Mesenchymal stem cell (in vitro differentiated cells and primary cell): ENCODE results near the gene CENPA.
"Not testable (repeated sequence)": the region's sequence is repeated elsewhere in the genome, so short reads cannot be mapped to it uniquely, and the experiment has no call there.

Experiments used
- DNase-seq: peaks from one replicate; pipeline ENCODE4 v3.0.0-alpha.2; 2013
- H2AFZ ChIP-seq: one replicate; pipeline ENCODE4 v1.6.1; 2013; ENCODE audit warnings: low read depth, mild to moderate bottlenecking, control low read depth, inconsistent platforms, low read length, moderate library complexity
- H2AK5ac ChIP-seq: 2 replicates; pipeline ENCODE4 v1.6.1; 2013; ENCODE audit warnings: low read length, moderate library complexity, mild to moderate bottlenecking, inconsistent platforms; ENCODE audit not compliant: severe bottlenecking
- H2BK120ac ChIP-seq: one replicate; pipeline ENCODE4 v1.6.1; 2013; ENCODE audit warnings: low read depth, mild to moderate bottlenecking, inconsistent platforms, low read length, moderate library complexity
- H2BK12ac ChIP-seq, 2 experiments: one replicate each; pipeline ENCODE4 v1.6.1; 2013; ENCODE audit warnings: inconsistent platforms in 2 of 2, low read length in 2 of 2, mild to moderate bottlenecking in 2 of 2, moderate library complexity in 2 of 2, control low read depth in 1 of 2
- H2BK15ac ChIP-seq: one replicate; pipeline ENCODE4 v1.6.1; 2013; ENCODE audit warnings: mild to moderate bottlenecking, low read depth, inconsistent platforms; ENCODE audit not compliant: poor library complexity, severe bottlenecking
- H2BK5ac ChIP-seq: 2 replicates; pipeline ENCODE4 v1.6.1; 2013; ENCODE audit warnings: low read depth, mild to moderate bottlenecking, low read length, control low read depth, inconsistent platforms; ENCODE audit not compliant: poor library complexity, severe bottlenecking
- H3K14ac ChIP-seq, 2 experiments: one replicate each; pipeline ENCODE4 v1.6.1; 2013; ENCODE audit warnings: inconsistent platforms in 2 of 2, low read length in 2 of 2, control low read depth in 1 of 2, mild to moderate bottlenecking in 1 of 2, moderate library complexity in 1 of 2
- H3K18ac ChIP-seq, 2 experiments: one replicate each; pipeline ENCODE4 v1.6.1; 2013; ENCODE audit warnings: inconsistent platforms in 2 of 2, low read length in 2 of 2, control low read depth in 1 of 2, low read depth in 1 of 2, mild to moderate bottlenecking in 1 of 2
- H3K23ac ChIP-seq, 2 experiments: one replicate each; pipeline ENCODE4 v1.6.1; 2013; ENCODE audit warnings: inconsistent platforms in 2 of 2, low read length in 2 of 2, mild to moderate bottlenecking in 2 of 2, moderate library complexity in 2 of 2, control low read depth in 1 of 2
- H3K27ac ChIP-seq: 2 replicates; pipeline ENCODE4 v1.5.1; 2013; ENCODE audit warnings: mild to moderate bottlenecking, moderate library complexity, low read length, control low read depth, inconsistent platforms; ENCODE audit not compliant: poor library complexity, severe bottlenecking
- H3K27me3 ChIP-seq, 2 experiments: 2 replicates each; pipeline versions ENCODE4 v1.6.1 to v1.7.0; 2013; ENCODE audit warnings: low read length in 2 of 2, mild to moderate bottlenecking in 2 of 2, moderate library complexity in 2 of 2, control low read depth in 1 of 2, inconsistent platforms in 1 of 2; ENCODE audit not compliant: control insufficient read depth in 1 of 2, insufficient read depth in 1 of 2
- H3K36me3 ChIP-seq, 2 experiments: 2 replicates each; pipeline versions ENCODE4 v1.6.1 to v1.7.0; 2013; ENCODE audit warnings: low read length in 2 of 2, control low read depth in 1 of 2, inconsistent platforms in 1 of 2, low read depth in 1 of 2, mild to moderate bottlenecking in 1 of 2; ENCODE audit not compliant: insufficient read depth in 2 of 2, control insufficient read depth in 1 of 2
- H3K4ac ChIP-seq, 2 experiments: one replicate each; pipeline ENCODE4 v1.6.1; 2013; ENCODE audit warnings: inconsistent platforms in 2 of 2, low read length in 2 of 2, mild to moderate bottlenecking in 2 of 2, moderate library complexity in 2 of 2, control low read depth in 1 of 2, low read depth in 1 of 2
- H3K4me1 ChIP-seq: 2 replicates; pipeline ENCODE4 v1.6.1; 2013; ENCODE audit warnings: low read depth, low read length, control low read depth; ENCODE audit not compliant: control insufficient read depth, insufficient read depth
- H3K4me2 ChIP-seq: 2 replicates; pipeline ENCODE4 v1.6.1; 2013; ENCODE audit warnings: low read length, mild to moderate bottlenecking, inconsistent platforms; ENCODE audit not compliant: poor library complexity, severe bottlenecking
- H3K4me3 ChIP-seq, 2 experiments: 2 replicates each; pipeline versions ENCODE4 v1.5.1 to v1.7.0; 2013; ENCODE audit warnings: low read length in 2 of 2, mild to moderate bottlenecking in 2 of 2, control low read depth in 1 of 2, low read depth in 1 of 2; ENCODE audit not compliant: insufficient read depth in 1 of 2
- H3K79me1 ChIP-seq: replicated peaks from 2 replicates; pipeline ENCODE4 v1.6.1; 2013; ENCODE audit warnings: mild to moderate bottlenecking, control low read depth, low read length, inconsistent platforms; ENCODE audit not compliant: poor library complexity, severe bottlenecking
- H3K9ac ChIP-seq: 2 replicates; pipeline ENCODE4 v1.7.0; 2013; ENCODE audit warnings: mild to moderate bottlenecking, low read length, moderate library complexity
- H3K9me3 ChIP-seq: 2 replicates; pipeline ENCODE4 v1.7.0; 2013; ENCODE audit warnings: mild to moderate bottlenecking, low read length; ENCODE audit not compliant: control insufficient read depth
- H4K8ac ChIP-seq: one replicate; pipeline ENCODE4 v1.6.1; 2013; ENCODE audit warnings: inconsistent platforms, mild to moderate bottlenecking, low read length, moderate library complexity
- H4K91ac ChIP-seq: one replicate; pipeline ENCODE4 v1.6.1; 2013; ENCODE audit warnings: mild to moderate bottlenecking, low read length, inconsistent platforms
- WGBS: methylation state at CpG from one replicate; pipeline ENCODE4 v1.1.7; 2013; ENCODE audit warnings: mixed read lengths; 5-methylcytosine and 5-hydroxymethylcytosine counted together

The CENPA gene

GRCh38 chr2:26760991-26761390 lies 24.9 kb upstream of the CENPA start:
- DNase-seq, H3K9me3 ChIP-seq, H2AK5ac ChIP-seq, H3K23ac ChIP-seq, H2BK12ac ChIP-seq, H3K4ac ChIP-seq, H4K8ac ChIP-seq, H2BK5ac ChIP-seq, H3K27ac ChIP-seq, H3K4me2 ChIP-seq, H3K14ac ChIP-seq, H2AFZ ChIP-seq, H3K36me3 ChIP-seq, H3K18ac ChIP-seq, H2BK120ac ChIP-seq, H3K27me3 ChIP-seq, H2BK15ac ChIP-seq, H4K91ac ChIP-seq, H3K4me3 ChIP-seq, H3K79me1 ChIP-seq, H3K9ac ChIP-seq: not testable (repeated sequence)
- H3K4me1 ChIP-seq: peaks cover 23% of the 10 kb centered on the region
- WGBS: 94% methylated on average over 10 of the region's 10 CpGs

DNA sequence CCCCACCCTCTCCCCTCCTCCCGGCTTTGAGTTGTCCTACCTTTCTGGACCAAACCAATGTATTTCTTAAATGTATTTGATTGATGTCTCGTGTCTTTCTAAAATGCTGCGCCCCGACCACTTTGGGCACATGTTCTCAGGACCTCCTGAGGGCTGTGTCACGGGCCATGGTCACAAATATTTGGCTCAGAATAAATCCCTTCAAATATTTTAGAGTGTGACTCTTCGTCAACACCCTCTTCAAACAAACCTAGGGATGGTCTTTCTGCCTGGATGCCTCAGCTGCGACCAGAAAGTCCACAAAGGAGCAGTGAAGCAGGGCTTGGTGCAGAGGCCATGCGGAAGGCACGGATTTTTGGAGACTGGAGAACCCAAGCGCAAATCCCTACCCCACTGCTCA lies 22.8 kb upstream of the CENPA start:
- Histone ChIP-seq H3K9me3 (no peaks in the 10 kb centered on the region), H4K8ac (no peak overlapping the region), H3K79me1 (peaks cover 9% of the 10 kb centered on the region), H3K36me3 (peaks cover 3% of the 10 kb centered on the region in 2 experiments), H4K91ac (no peak overlapping the region), H3K4me3 (no peak overlapping the region), H2BK12ac (peak overlapping the region in 1 of 2 experiments; percentile 56), H2BK5ac (no peak overlapping the region), H3K9ac (no peak overlapping the region), H2BK15ac (no peak overlapping the region), H3K23ac (no peak overlapping the region), H3K18ac (no peak overlapping the region), H2AK5ac (peak overlapping the region; percentile 93), H3K4ac (no peak overlapping the region), H3K27me3 (no peaks in the 10 kb centered on the region), H3K14ac (no peak overlapping the region), H3K27ac (no peak overlapping the region), H2AFZ (no peak overlapping the region), H3K4me2 (no peak overlapping the region), H3K4me1 (peaks cover 37% of the 10 kb centered on the region), H2BK120ac (no peak overlapping the region)
- DNase-seq: no peak
- WGBS: 98% methylated on average over 10 of the region's 10 CpGs

DNA sequence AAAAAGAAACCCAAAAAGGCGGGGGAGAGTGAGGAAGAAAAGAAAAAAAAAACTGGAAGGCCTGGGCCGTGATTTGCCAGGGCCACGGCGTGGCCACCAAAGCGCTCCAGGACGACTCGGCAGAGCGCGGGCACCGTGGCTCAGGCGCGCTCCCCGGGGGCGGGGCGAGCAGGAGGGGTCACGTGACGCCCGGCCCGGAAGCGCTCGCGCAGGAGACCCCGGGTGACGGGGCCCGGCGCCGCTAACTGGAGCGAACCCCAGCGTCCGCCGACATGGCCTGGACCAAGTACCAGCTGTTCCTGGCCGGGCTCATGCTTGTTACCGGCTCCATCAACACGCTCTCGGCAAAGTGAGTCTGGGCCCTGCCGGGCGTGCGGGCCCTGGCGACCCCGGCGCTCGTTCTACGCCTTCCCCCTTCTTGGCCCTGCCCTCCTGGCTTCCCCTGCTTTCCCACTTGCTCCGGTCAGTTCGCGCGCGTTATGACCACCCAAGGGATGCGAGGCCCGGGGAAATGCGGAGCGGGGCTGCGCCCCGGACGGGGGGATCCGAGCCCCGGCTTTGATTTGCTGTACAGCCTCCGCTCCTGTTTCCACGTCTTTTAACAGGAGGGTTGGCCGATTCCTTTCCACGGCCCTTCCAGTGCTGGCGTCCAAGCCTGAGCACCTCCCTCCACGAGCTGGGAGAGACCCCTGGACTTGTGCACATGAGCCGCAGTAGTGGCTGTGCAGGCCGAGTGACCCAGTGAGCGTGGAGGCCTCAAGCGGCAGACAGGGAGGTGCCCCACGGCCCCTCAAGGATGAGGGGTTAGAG lies 21.6 kb upstream of the CENPA start, which contains the start of gene SLC35F6:
Gene SLC35F6 (plus strand): TSS at position 207 of the 810 bp plus-strand sequence. CDS start 66 bp downstream, at position 273.
- Histone ChIP-seq H2BK15ac (peak within 1 kb of the TSS; percentile 86), H2AFZ (peak within 1 kb of the TSS; percentile 29), H3K4me1 (peaks cover 37% of the 10 kb centered on the region), H3K27ac (peak within 1 kb of the TSS; percentile 55), H3K4me3 (peak within 1 kb of the TSS; percentile 91 to 96), H2BK120ac (peak within 1 kb of the TSS; percentile 96), H2BK12ac (peak within 1 kb of the TSS; percentile 70 to 89), H4K8ac (peak within 1 kb of the TSS; percentile 95), H3K9ac (peak within 1 kb of the TSS; percentile 98), H4K91ac (peak within 1 kb of the TSS; percentile 88), H3K4me2 (peak within 1 kb of the TSS; percentile 92), H3K36me3 (peaks cover 4 to 11% of the 10 kb centered on the region in 2 experiments), H3K4ac (peak within 1 kb of the TSS; percentile 95 to 99), H3K18ac (peak within 1 kb of the TSS; percentile 99 to 100), H3K9me3 (no peaks in the 10 kb centered on the region), H3K27me3 (no peaks in the 10 kb centered on the region), H3K23ac (peak within 1 kb of the TSS in 1 of 2 experiments; percentile 98), H3K14ac (peak within 1 kb of the TSS; percentile 62 to 97), H3K79me1 (peaks cover 14% of the 10 kb centered on the region), H2AK5ac (peak within 1 kb of the TSS; percentile 93), H2BK5ac (no peak within 1 kb of the TSS)
- 1% methylated on average over 67 of the region's 68 CpGs for WGBS
- peak; percentile 84 for DNase-seq

DNA sequence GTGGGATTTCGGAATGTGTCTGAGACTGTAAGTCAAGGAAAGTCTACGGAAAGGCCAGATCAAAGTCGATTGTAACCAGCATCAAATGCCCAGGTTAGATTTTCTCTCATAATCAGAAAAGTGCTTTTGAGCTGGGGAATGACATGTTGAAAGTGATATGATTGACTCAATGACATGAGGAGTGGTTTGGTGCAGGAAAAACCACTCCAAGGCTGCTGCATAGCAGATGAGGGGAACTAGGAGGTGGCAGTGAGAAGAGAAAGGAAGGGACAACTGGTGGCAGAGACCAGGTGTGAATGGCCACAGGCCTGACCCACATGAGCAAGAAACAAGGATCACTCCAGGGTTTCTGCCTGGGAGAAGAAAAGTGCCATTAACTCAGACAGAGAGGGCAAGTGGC lies 20.9 kb upstream of the CENPA start:
- WGBS: 40% methylated on average over 3 of the region's 3 CpGs

More for the DNA sequence above, 20.9 kb upstream of the CENPA start:
- Histone ChIP-seq H3K18ac (peak overlapping the region; percentile 99 to 100), H2AFZ (no peak overlapping the region), H3K4me2 (peak overlapping the region; percentile 92), H2BK120ac (peak overlapping the region; percentile 96), H4K91ac (peak overlapping the region; percentile 88), H3K9ac (peak overlapping the region; percentile 98), H3K27ac (no peak overlapping the region), H3K4ac (peak overlapping the region; percentile 95 to 99), H3K36me3 (peaks cover 4 to 12% of the 10 kb centered on the region in 2 experiments), H3K27me3 (no peaks in the 10 kb centered on the region), H2BK5ac (no peak overlapping the region), H3K4me3 (peak overlapping the region; percentile 91 to 96), H2BK12ac (peak overlapping the region in 1 of 2 experiments; percentile 45), H3K23ac (peak overlapping the region in 1 of 2 experiments; percentile 78), H3K79me1 (peaks cover 18% of the 10 kb centered on the region), H3K4me1 (peaks cover 41% of the 10 kb centered on the region), H3K14ac (peak overlapping the region in 1 of 2 experiments; percentile 59), H3K9me3 (no peaks in the 10 kb centered on the region), H2AK5ac (no peak overlapping the region), H4K8ac (peak overlapping the region; percentile 95), H2BK15ac (peak overlapping the region; percentile 17)
- DNase-seq: no peak
